Activated T-cell treated with anti-CD3 and anti-CD28 coated beads, Interleukin-2, amount 50 U/mL, for 4 hours (primary cell): ENCODE results near the gene CTNNBL1. TPM values are rescaled to one million over a fixed set of nuclear protein-coding genes. Genes with fewer than 3 reads are reported as not detected.

Experiments
- ATAC-seq, 2 donors: fragments of 200-7000 bp; cut with Tn5 transposase; one replicate each; pipeline ENCODE4 v1.10.0; 2021
- DNase-seq: peaks from one replicate; pipeline ENCODE4 v3.0.0-alpha.2; 2020
- H3K27me3 Mint-ChIP-seq: one replicate; pipeline ENCODE4 v1.8.0; 2021; ENCODE audit warnings: low read depth, mixed read lengths
- H3K36me3 Mint-ChIP-seq: one replicate; pipeline ENCODE4 v1.8.0; 2022; ENCODE audit warnings: mixed read lengths; ENCODE audit not compliant: insufficient read depth
- H3K4me1 Mint-ChIP-seq: one replicate; pipeline ENCODE4 v1.8.0; 2021; ENCODE audit warnings: low read depth, mixed read lengths
- H3K4me3 Mint-ChIP-seq: one replicate; pipeline ENCODE4 v1.8.0; 2021; ENCODE audit warnings: mild to moderate bottlenecking, moderate library complexity, mixed read lengths
- H3K9me3 Mint-ChIP-seq: one replicate; pipeline ENCODE4 v1.8.0; 2021; ENCODE audit warnings: mixed read lengths
- total RNA-seq, 3 donors: library from RNA; stranded (reverse); gene quantifications; one replicate each; pipeline ENCODE4 v1.2.1, GENCODE V29; 2021

The CTNNBL1 gene
- total RNA-seq, 3 donors from 2014 or later, result 107 to 115 (median 110) TPM

GRCh38 chr20:37888641-37889040 is 194.8 kb downstream of the CTNNBL1 start:
- Mint-ChIP-seq H3K9me3 (no peaks in the 10 kb centered on the region), H3K4me1 (no peaks in the 10 kb centered on the region), H3K27me3 (no peaks in the 10 kb centered on the region), H3K4me3 (no peak overlapping the region), H3K36me3 (no peaks in the 10 kb centered on the region)
- no peak for DNase-seq
- ATAC-seq, result no peak

- DNase-seq (no peak), ATAC-seq (no peak)
- H3K36me3 Mint-ChIP-seq, result no peaks in the 10 kb centered on the region
- H3K27me3 Mint-ChIP-seq, result no peaks in the 10 kb centered on the region
- no peaks in the 10 kb centered on the region for H3K9me3 Mint-ChIP-seq
- H3K4me1 Mint-ChIP-seq, result no peaks in the 10 kb centered on the region
- H3K4me3 Mint-ChIP-seq, result no peak overlapping the region
Observed at GRCh38 chr20:37890108-37890507, 196.3 kb downstream of the CTNNBL1 start.

DNA sequence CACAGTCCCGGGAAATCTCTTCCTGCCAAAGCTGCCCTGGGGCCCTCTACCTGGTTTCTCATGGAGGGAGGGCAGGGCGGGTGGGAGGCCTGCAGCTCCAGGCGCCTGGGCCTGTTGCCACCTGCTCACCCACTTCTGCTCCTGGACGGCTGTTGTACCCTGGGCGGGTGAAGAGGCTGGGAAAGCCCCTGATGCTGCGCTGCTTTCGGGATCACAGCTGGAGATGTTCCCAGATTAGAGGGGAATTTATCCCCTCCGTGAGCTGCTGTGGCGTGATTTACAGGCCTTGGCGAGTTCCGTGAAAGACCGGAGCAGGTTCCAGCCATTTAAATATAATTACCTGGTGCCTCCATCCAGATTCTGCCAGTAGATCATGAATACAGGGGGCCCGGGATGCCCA is 196.8 kb downstream of the CTNNBL1 start:
- H3K4me1 Mint-ChIP-seq, result no peaks in the 10 kb centered on the region
- H3K9me3 Mint-ChIP-seq, result no peaks in the 10 kb centered on the region
- ATAC-seq (no peak), DNase-seq (no peak)
- no peaks in the 10 kb centered on the region for H3K36me3 Mint-ChIP-seq
- no peaks in the 10 kb centered on the region for H3K27me3 Mint-ChIP-seq
- H3K4me3 Mint-ChIP-seq, result no peak overlapping the region

DNA sequence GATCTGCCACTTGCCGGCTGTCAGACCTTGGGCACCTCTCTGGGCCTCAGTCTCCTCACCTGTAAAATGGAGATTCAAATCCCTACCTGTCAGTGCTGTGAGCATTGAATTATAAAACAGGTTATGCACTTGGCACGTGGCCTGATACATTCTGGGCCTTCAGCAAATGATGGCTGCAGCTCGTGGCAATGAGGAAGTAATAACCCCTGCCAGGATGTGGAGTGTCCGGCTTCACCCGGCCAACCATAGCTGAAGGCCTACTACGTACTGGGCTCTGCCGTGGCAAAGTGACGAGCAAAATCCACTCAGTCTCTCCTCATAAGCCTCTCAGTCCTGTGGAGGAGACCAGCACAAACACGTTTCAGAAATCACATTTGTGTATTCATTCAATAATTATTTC is 198.2 kb downstream of the CTNNBL1 start:
- Mint-ChIP-seq H3K4me1 (no peaks in the 10 kb centered on the region), H3K36me3 (no peaks in the 10 kb centered on the region), H3K9me3 (no peaks in the 10 kb centered on the region), H3K4me3 (no peak overlapping the region), H3K27me3 (no peaks in the 10 kb centered on the region)
- ATAC-seq (no peak), DNase-seq (no peak)

DNA sequence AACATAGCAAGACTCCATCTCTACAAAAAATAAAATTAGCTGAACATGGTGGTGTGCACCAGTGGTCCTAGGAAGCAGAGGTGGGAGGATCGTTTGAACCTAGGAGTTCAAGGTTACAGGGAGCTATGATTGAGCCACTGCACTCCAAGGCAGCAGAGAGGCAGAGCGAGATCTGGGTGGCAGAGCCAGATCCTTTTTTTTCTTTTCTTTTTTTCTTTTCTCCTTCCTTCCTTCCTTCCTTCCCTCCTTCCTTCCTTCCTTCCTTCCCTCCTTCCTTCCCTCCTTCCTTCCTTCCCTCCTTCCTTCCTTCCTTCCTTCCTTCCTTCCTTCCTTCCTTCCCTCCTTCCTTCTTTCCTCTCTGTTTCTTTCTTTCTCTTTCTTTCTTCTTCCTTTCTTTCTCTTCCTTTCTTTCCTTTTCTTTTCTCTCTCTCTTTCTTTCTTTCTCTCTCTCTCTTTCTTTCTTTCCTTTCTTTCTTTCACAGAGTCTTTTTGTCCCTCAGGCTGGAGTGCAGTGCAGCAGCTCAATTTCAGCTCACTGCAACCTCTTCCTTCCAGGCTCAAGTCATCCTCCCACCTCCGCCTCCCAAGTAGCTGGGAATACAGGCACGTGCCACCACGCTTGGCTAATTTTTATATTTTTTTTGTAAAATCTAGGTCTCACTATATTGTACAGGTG is 199.9 kb downstream of the CTNNBL1 start:
- H3K27me3 Mint-ChIP-seq, result no peaks in the 10 kb centered on the region
- H3K4me3 Mint-ChIP-seq, result no peak overlapping the region
- no peaks in the 10 kb centered on the region for H3K9me3 Mint-ChIP-seq
- no peaks in the 10 kb centered on the region for H3K4me1 Mint-ChIP-seq
- no peak for DNase-seq
- H3K36me3 Mint-ChIP-seq, result no peaks in the 10 kb centered on the region
- no peak for ATAC-seq

GRCh38 chr20:37894454-37894853 is 200.6 kb downstream of the CTNNBL1 start:
- DNase-seq (no peak), ATAC-seq (no peak)
- H3K27me3 Mint-ChIP-seq, result no peaks in the 10 kb centered on the region
- no peak overlapping the region for H3K4me3 Mint-ChIP-seq
- H3K9me3 Mint-ChIP-seq, result no peaks in the 10 kb centered on the region
- no peaks in the 10 kb centered on the region for H3K4me1 Mint-ChIP-seq
- no peaks in the 10 kb centered on the region for H3K36me3 Mint-ChIP-seq

- no peaks in the 10 kb centered on the region for H3K36me3 Mint-ChIP-seq
- DNase-seq (no peak), ATAC-seq (no peak)
- peaks cover 5% of the 10 kb centered on the region for H3K27me3 Mint-ChIP-seq
- H3K9me3 Mint-ChIP-seq, result no peaks in the 10 kb centered on the region
- no peaks in the 10 kb centered on the region for H3K4me1 Mint-ChIP-seq
- no peak overlapping the region for H3K4me3 Mint-ChIP-seq
Observed at GRCh38 chr20:37895166-37895565, 201.3 kb downstream of the CTNNBL1 start.

GRCh38 chr20:37896932-37897548 is 203.2 kb downstream of the CTNNBL1 start:
- Mint-ChIP-seq H3K4me1 (peaks cover 2% of the 10 kb centered on the region), H3K4me3 (no peak overlapping the region)

DNA sequence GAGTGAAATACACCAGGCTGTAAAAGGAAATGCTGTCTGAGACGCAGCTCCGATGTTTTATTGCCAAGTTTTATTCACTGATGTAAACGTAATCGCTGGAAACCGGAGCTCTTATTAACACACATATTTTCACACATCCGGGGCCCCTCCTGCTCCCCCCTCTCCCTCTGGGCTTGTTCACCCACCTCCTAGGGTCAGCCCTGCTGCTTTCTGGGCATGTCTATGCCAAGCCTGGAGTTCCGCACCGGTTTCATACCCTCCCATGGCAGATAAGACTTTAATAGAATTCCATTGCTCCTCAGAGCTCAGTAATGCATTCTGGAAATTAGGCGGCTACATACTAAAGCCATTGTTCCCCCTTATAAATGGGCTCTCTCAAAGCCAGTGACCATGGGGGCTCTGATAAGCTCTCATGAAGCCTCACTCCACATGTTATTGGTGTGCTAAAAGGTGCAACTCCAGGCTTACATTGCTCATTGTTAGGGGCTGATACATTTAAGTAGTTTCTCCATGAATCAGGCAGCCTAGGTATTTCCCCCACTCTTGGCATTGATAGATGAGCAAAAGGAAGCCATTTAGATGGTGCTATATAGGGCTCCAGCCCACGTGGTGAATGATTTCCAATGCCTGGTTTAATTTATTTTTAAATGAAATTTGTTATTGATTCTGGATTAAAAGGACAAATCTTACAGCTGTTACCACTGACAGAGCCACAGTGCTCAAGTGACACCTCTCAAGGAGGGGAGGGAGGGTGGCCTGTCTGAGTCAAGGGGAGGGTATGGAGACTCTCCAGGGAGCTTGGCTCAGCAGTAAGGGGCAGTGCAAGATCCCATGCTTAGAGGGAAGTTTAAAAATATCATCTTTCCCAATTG is 204.6 kb downstream of the CTNNBL1 start:
- peaks cover 27% of the 10 kb centered on the region for H3K27me3 Mint-ChIP-seq
- peak; percentile 77 to 83 for ATAC-seq
- peaks cover 6% of the 10 kb centered on the region for H3K4me1 Mint-ChIP-seq
- no peak overlapping the region for H3K4me3 Mint-ChIP-seq
- no peaks in the 10 kb centered on the region for H3K9me3 Mint-ChIP-seq
- no peaks in the 10 kb centered on the region for H3K36me3 Mint-ChIP-seq
- DNase-seq, result no peak

More at GRCh38 chr20:37896932-37897548, 203.2 kb downstream of the CTNNBL1 start:
- H3K27me3 Mint-ChIP-seq, result peaks cover 22% of the 10 kb centered on the region
- H3K9me3 Mint-ChIP-seq, result no peaks in the 10 kb centered on the region
- H3K36me3 Mint-ChIP-seq, result no peaks in the 10 kb centered on the region
- DNase-seq, result no peak
- no peak for ATAC-seq

- ATAC-seq (no peak), DNase-seq (no peak)
- H3K36me3 Mint-ChIP-seq, result no peaks in the 10 kb centered on the region
- H3K4me3 Mint-ChIP-seq, result no peak overlapping the region
- peaks cover 36% of the 10 kb centered on the region for H3K27me3 Mint-ChIP-seq
- no peaks in the 10 kb centered on the region for H3K9me3 Mint-ChIP-seq
- peaks cover 10% of the 10 kb centered on the region for H3K4me1 Mint-ChIP-seq
Observed at GRCh38 chr20:37899105-37900045, 205.5 kb downstream of the CTNNBL1 start.

DNA sequence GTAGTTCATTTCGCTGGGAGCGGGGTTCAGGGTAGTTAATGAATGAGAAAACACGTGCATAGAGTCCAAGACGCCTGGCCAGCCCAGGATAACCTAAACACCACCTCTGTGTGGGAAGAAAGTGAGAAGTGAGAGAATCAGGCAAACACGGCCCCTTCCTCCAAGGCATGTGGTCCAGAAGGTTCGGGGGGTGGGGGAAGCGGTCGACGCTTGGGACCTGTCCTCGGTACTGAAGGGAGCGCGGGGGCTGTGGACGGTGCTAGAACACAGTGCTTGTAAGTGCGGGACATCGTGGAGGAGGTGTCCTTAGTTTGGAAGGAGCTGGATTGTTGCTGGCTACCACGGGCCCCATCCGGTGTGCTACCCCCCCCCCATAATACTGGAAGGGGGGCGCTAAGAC is 207.4 kb downstream of the CTNNBL1 start:
- DNase-seq (no peak), ATAC-seq (no peak)
- Mint-ChIP-seq H3K27me3 (peaks cover 54% of the 10 kb centered on the region), H3K4me3 (no peak overlapping the region), H3K4me1 (peaks cover 10% of the 10 kb centered on the region), H3K9me3 (no peaks in the 10 kb centered on the region), H3K36me3 (no peaks in the 10 kb centered on the region)

DNA sequence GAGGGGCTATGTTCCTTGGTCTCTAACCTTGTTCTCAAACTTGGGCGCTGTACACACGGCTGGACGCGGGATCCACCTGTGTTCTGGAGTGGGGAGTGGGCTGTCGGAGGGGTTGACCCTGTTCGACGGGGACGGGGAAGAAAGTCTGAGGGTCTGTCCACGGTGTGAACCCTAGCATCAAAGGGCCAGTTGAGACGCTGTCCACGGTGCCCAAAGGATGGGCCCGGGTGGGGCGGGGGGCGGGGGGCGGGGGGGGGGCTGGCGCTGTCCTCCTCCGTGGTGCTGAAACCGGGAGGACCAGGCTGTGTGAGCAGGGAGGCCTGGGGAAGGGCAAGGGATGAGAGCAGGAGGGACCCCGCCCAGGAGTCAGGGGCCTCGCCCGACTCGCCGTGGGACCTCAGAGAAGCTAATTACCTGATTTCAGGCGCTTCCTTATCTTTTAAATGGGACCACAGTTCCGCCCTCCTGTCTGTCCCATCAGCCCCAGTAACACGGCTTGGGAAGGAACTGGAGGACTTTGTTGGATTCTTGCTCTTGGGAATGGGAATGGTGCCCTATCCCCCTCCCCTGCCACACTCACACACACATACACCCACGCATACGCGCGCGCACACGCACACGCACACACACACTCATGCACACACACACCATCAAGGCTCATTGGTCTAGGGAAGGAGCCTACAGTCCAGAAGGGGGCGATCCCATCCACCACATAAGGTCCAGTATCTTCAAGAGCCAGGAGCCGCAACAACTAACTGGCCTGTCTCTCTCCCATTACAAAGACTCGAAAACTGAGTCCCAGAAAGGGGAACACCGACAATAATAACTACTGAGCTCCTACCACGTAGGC is 208.0 kb downstream of the CTNNBL1 start:
- Mint-ChIP-seq H3K27me3 (peaks cover 60% of the 10 kb centered on the region), H3K4me3 (no peak overlapping the region), H3K4me1 (peaks cover 10% of the 10 kb centered on the region), H3K9me3 (no peaks in the 10 kb centered on the region), H3K36me3 (no peaks in the 10 kb centered on the region)
- ATAC-seq (no peak), DNase-seq (no peak)
